Measurements from ENCODE around the gene LMO2.

LMO2 gene

DNA sequence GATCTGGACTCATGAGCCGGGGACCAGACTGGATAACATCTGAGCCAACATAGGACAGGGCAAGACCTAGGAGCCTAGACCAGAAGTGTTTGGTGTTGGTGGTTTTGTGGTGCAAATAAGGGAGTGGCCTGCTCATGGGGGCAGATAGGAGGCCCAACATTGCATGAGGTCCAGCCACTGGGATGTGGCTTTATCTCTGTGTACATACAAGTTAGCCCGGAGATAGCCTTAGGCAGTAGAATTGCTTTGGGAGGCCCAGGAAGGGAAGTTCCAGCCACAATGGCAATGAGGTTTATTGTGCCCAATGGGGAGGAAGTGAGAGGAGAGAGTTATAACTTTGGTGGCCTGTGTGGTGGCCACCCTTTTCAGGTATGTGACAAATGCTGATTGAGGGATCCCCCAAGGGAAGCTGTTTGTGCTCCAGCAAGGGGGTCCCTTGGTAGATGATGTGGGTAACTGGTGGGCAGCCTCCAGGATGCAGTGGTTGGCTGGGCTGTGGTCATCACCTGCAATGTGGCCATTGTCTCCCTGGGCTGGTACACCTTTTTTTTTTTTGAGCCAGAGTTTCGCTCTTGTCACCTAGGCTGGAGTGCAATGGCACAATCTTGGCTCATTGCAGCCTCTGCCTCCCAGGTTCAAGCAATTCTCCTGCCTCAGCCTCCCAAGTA is 6.4 kb downstream of the LMO2 start:
- DNase-seq = no peak

DNA sequence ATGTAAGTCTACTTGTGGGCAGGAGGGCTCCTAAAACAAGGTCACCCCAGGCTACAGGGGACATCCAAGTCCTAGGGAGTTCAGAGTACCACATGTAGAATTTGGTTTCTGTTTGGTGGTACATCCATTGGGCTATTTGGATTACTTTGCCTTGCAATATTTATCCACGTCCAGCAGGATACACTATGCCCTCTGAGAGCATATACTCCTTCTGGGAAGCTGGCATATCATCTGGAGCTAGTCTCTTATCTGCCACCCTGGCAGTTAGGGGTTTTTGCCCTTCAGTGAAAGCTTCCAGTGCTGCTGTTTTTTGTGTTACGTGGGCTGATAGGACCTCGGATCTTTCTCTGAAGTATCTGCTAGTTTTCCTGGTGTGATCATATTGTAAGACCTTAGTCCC is 7.3 kb downstream of the LMO2 start:
- no peak for DNase-seq

DNA sequence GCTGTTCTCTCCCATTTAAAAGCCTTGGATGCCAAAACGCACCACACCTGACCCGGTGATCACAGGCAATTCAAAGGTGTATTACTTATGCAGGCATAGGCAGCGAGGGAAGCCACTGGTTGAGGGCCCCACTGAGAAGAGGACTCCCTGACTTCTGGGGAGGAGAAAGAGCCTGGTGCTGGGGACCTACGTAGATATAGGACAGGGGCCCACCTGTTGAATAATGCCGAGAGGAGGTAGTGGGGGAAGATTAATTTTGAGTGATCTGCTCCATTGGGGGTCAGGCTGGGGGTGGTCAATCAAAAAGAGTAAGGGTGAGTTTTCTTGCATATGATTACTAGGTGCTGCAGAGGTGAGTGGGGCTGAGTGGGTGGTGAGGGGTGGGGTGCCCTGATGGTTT is 7.8 kb downstream of the LMO2 start:
- no peak for DNase-seq

DNA sequence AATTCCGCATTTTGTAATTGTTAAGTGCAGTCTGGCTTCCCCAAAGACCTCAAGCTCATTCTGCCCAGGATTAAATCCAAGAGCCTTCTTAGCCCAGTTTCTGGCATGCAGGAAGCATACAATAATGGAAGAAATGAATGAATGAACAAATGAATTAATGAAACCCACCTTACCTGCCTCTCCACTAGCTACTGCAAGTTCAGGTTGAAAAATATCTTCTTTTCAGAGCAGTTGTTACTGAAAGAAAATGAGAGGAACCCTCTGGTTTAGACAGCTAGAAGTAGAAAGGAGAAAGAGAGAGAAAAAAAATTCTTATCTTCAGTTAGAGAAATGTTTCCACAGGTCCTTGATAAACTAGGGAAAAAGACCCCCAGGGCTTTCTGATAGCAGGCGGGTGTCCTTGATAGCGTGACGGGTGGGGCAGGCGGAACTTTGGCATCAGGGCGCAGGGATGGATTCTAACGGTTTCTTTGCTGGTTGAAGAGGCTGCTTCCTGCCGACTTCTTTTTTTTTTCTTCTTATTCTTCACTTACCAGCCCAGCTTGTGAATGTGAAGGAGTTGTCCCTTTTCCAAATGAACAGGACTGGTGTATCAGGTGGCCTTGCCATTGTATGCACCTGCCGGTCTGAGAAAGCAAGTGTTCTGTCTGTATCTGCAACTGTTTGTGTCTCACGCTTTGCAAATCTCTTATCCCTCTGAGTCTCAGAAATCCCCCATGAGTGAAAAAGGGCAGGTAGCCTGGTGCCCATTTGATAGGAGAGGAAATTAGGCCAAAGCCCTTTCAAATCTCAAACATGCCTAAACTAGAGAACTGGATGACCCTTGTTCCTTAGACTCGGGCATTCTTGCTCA is 10.0 kb downstream of the LMO2 start:
- no peak for DNase-seq

DNA sequence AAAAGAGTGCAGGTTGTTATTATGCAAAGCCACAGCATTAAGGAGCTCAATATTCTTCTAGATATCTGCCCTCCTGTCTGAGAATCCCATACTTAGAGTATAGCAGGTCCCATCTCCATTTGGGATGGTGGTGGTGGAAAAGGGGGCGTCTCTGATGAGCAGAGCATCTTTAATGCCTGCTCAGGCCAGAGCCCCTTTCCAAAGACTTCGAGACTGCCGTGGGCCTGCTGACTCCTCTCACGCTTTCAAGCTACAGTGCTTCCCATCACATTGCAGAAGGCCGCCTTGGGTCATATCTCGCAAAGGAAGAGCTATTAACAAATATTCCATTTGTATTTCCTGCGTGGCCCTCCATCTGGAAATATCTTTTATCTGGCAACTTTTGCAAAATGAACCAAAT is 10.9 kb downstream of the LMO2 start:
- DNase-seq = no peak

DNA sequence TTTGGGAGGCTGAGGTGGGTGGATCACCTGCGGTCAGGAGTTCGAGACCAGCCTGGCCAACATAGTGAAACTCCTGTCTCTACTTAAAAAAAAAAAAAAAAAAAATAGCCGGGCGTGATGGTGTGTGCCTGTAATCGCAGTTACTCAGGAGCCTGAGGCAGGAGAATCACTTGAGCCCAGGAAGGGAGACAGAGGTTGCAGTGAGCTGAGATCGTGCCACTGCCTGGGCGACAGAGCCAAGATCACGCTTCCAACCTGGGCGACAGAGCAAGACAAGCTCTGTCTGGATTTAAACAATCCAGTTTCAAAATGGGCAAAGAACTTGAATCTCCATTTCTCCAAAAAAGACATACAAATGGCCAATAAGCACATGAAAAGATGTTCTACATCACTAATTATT is 12.5 kb downstream of the LMO2 start:
- DNase-seq = no peak

DNA sequence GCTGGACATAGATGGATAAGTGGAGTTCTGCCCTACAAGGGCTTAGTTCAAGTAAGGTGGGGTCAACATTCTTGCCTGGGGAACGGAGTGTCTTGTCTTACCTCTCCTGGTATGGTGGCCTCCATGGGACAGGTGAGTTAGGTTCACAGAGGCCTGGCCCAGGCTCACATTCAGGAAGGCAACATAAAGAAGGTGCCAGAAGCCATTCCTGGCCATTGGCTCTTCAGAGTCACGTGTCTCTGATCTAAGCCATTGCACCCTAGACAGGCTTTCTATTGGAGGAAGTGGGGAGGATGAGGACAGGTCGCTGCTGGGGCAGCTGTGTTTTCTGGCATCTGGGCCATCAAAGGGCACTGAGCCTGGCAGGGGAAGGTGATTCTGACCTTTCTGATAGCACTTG is 14.8 kb downstream of the LMO2 start:
- no peak for DNase-seq

DNA sequence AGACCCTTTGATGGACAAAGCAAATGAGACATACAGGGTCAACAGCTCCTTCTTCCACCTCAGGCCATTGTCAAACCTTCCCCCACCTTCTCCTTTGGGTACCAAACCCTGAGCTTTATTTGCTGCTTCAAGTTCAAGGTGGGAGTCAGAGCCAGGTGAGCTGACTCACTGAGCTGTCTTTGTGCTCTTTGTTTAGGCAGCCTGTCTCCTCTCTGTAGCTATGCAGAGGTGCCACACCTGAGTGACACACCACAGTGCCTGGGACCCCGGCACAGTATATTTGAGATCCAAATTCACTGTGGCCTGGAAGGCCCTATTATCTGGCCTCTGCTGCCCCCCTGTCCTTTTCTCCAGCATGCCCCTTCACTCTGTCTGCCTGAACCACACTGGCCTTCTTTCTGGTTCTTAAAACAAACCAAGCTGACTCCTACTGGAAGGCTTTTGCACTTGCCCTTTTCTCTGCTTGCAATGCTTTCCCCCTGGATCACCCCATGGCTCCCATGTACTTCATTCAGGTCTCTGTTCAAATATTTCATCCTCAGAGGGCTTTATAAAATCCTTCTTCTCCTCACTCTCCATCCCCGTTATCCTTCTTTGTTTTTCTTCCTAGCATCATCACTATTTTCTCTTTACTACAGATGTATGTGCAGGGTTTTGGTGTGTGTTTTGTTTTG is 16.1 kb downstream of the LMO2 start:
- no peak for DNase-seq

DNA sequence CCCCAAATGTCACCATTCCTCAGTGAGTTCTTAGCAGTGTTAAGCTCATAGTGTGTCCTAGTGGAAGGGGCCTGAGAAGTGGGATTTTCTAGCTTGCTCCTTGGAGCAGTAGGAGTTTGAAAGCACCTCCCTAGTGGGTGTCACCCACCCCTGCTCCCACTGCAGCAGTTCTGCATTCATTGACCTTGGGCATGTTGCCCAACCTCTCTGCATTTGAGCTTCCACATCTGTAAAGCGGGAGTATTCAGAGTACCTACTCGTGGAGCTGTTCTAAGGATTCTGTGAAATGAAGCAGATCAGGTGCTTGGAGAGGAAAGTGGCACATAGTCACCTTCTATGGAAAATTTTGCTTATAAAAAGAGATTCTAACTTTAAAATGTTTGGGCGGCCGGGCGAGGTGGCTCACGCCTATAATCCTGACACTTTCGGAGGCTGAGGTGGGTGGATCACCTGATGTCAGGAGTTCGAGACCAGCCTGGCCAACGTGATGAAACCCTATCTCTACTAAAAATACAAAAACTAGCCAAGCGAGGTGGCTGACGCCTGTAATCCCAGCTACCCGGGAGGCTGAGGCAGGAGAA is 16.9 kb downstream of the LMO2 start:
- no peak for DNase-seq

DNA sequence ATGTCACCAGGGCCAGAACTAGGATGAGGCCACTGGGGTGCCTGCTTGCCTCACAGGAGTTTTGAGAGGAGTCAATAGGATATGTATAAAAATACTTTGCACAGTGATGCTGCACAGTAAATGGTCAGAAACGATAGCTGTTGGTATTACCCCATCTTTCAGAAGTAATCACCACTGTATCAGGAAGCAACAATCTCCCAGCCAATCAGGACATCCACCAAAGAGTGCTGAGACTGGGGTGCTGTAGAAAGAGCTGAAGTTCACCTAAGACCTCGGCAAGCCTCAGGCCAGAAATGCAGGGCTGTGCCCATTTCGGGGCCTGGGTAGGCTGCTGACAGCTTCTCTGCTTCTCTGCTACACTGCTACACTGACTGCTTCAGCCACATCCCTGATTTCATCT is 17.4 kb downstream of the LMO2 start:
- no peak for DNase-seq

DNA sequence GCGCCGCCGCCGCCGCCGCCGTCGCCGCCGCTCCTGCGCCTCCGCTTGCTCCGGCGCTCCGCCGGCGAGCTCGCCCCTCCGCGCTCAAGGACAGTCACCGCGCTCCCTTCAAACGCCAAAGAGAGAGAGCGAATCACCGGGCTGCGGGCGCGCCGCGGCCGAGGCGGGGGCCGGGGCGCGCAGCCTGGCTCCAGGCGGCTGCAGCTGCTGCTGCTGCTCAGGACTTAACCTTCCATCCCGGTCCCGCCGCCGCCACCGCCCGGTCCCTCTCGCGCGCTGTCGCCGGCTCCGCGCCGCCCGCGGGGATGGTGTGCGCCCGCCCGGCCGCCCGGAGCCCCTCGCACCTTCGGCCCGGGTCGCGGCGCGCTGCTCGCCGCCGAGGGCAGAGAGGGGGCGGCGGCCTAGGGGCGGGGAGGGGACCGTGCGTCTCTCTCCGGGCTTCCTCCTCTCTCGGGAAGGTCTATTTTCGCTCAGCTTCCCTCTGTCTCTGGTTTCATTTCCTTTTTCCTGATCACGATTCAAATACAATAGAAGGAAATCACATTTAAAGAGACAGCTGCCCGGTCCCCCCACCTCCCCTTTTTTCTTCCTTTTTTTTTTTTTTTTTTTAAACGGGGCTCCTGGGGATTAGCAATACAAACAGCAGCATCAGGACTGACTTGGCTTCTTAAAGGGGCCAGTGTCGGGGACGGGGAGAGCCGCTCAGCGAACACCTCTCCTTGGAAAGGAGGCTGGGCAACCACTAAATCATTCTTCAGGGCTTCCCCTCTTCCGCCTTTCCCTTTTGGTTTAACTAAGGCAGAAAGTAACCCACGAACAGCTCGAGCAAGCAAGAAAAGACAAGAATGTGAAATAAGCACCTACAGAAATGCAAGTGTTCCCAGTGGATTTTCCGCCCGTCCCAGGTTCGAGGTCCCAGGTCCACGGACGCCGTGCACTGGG is 22.1 kb downstream of the LMO2 start:
- DNase-seq = peak; percentile 81

DNA sequence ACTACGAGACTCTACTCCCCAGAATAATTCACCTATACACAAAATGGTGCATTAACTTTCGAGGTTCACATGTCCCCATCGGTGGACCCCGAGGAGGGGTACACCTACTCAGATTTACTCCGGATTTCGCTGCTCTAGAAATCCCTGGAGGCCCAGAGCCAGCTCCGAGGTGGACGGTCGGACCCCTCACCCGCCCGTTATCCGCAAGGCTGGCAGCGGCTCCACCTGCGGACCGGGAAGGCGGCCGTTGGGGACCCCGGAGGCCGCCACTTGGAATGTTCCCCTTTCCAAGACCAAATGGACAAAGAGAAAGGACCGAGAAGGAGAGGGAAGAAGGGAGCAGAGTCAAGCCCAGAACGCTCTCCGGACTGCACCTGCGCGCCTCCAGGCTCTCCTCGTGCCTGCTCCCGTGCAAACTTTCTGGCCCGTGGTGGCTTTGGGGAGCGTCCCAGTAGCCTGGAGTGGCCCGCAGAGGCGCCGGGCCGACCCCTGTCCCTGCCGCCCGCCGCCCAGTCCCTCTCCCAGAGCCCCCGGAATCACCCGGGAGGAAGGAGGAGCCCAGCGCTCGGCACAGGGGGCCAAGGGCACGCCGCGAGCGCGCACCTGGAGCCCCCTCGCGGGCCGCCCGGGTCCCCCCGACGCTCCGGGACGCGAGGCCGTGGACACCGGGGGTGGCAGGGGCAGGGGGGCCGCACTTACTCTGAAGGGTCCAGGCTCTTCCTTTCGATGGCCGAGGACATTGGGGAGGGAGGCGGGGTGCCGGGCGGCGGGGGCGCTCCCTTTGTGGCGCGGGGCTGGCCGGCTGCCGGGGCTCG is 23.0 kb downstream of the LMO2 start:
- peak; percentile 57 for DNase-seq

DNA sequence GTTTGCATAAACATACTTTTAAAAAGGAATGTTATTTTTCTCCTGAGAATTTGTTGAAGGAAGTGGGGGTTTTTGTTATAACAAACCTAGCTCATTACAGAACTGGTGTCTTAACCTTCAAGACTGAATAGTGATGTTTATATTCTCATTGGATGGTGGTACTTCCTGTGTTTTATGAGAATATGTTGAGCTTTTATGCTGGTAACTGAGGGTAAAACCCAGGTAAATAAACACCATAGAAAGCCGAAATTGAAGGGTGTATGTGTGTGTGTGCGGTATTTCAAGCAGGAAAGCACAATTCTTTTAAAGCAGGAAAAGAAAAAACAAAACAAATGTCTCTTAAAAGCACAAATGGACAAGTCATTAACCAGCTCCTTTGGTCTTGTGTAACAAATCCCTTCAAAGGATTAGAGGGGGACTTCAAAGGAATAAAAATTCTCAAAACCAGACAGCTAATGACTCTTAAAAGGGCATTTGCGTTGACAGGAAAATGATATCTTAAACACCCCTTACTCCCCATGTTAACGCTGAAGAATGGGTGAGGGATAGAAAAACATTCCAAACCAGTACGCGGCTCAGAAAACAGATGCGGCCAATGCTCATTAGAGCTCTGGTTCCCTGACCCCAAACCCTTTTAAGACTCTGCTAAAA is 23.8 kb downstream of the LMO2 start:
- DNase-seq = peak; percentile 59

DNA sequence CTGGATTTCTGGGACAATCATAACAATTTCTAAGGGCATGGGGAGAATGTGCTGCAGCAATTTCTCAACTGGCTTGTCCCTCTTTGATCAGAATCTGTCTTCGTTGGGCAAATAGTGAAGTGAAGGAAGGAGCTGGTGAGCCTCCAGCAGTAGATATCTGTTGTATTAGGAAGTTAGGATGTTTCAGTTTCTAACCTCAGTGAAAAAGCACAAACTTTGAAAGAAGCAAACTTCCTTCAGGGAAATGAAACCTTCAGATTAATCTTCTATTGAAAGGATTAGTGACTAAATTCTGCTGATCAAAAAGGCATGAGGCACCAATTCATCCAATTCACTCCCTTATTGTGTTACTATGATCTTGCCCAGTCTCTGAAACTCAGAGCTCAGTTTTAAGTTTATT is 24.3 kb downstream of the LMO2 start:
- DNase-seq = no peak

DNA sequence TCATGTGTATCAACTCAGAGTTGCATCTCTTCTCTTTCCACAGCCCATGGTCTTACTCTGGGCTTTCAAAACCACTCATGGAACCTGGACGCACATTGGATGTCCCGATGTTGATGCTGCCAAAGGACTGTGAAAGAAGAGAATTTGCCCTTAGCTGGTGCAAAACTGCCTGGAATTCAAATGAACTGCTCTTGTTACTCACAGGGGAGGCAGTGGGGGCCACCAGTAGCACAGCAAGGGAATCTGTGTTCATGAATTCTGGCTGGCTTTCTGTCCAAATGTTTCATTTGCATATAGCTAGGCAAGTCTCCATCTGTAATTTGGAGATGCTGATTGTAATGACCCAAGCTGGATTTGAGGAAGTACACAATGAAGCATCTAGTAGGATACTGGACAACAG is 24.9 kb downstream of the LMO2 start:
- DNase-seq = no peak

DNA sequence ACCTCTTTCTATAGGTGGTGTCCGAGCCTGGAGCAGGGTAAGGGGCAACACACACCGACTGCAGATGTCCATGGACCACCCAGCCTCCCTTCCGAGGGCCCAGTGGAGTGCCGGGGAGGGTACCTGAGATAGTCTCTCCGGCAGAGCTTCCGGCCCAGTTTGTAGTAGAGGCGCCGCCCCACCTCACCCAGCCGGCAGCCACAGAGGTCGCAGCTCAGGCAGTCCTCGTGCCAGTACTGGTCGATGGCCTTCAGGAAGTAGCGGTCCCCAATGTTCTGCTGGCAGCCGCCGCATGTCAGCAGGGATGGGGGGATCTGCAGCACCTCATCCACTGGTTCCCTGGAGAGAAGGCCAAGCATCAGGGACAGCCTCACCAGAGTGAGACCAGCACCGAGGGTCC is 27.4 kb downstream of the LMO2 start:
- no peak for DNase-seq

DNA sequence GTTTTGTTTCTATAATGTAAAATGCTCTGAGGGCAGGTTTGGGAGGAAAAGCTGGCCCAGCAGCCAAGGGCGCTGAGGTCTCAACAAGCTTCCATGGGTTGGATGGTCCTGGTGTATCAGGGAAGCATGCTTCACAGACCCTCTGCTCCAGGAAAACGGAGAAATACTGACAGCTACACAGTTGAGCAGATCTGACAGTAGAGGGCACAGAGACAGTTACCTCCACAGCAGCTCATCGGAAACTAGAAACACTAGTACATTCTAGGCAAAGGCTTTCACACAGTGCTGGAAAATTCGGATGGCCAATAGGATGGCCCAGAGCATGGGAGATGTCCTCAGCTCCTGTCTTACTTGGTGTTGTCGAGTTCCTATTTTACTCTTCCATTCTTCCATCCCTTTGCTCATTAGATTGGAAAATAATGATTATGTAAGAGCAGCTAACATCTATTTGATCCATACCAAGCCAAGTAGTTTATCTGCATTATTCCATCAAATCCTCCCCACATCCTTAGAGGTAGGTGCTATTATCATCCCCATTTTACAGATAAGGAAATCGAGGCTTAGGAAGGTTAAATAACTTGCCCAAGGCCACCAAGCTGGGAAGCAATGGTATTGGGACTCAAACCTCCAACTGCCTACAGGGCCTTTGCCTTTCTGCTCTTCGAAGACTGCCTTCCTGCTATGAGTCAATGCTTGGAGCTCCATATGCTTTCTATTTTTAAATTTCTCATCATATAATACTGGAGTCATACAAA is 28.3 kb downstream of the LMO2 start:
- DNase-seq = no peak

DNA sequence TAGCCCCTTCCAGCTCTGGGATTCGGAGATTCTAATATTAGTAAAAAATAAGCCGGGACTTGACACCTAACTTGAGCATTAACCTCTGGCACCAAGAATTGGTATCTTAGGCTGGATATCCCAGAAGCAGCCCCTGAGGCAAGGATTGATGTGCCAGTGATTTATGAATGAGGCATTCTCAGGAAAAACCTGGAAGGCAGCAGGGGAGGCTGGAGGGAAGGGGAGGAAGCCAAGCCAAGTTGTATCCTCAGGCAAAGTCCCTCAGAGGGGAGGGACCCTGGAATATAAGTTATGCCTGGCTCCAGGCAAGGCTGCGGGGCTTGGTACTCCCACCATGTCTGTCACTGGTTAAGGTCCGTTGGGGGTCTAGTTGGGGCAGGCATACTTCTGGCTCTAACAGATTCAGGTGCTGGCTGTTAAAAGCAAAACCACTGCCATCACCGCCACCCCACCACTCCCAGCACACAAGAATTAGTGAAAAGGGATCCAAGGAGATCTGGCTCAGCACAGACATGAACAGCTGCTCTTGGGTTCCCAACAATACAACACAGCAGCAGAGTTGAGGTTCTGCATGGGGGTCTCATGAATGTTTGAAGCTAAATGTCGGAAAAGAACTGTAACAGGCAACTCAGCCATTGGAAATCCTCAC is 29.8 kb downstream of the LMO2 start:
- peak; percentile 63 for DNase-seq

DNA sequence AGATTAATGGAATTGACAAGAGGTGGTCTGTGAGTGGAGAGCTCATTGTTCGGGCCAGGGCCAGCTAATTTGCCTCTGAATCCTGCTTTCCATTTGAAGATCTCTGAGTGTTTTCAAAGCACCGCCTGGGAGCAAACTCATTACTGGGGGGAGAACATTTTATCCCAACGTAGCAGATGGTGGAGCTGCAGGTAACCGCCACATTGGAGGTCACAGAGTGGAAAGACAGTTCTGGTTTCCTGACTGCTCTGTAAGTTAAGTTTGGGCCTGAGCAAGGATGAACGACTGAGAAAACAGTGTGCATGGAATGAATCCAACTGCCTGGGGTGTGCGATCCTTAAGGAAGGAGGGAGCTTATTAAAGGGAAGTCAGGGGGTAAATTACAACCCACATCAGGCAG is 30.5 kb downstream of the LMO2 start:
- DNase-seq = peak; percentile 87

DNA sequence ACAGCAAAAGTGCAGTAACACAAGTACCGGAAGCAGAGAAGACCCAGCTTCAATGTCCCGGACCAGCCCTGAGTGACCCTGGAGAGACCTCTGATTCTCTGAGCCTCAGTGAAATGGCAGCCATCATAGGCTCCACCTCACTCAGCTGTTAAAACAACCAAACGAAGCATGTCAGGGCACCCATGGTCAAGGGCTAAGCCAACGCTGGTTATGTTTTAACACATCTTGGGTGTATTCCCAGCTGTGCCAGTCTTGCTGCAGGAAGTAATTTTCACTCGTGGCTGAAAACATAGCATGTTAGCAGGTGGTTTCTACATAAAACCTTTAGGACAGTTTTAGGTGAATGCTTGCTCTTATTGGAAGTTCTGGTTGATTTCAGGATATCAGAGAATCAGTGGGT is 30.9 kb downstream of the LMO2 start:
- DNase-seq = peak; percentile 56
